K562 (cell line): ENCODE data around the gene TTC13. TPM values are rescaled to one million over a fixed set of nuclear protein-coding genes. Genes with fewer than 3 reads are reported as not detected.

ENCODE experiments used
- ATAC-seq: fragments of 200-7000 bp; cut with Tn5 transposase; 3 replicates; pipeline ENCODE4 v1.9.1; 2020; ENCODE audit warnings: moderate library complexity
- BruUV-seq: library from RNA; stranded (reverse); fragments of 400-500 nt; replicated peaks from 2 replicates; lab custom pipeline; 2021; lab: Mats Ljungman, UMichigan
- CTCF ChIA-PET: fragments of 300-600 bp; formaldehyde crosslinking; extraction: SDS; loops from one replicate; lab custom pipeline; 2021; ENCODE audit warnings: low intra/inter-chr PET ratio; lab: Yijun Ruan, JAX
- POLR2A ChIA-PET: fragments of 300-600, 350-650 bp; sonication (Branson Sonifier 250); formaldehyde crosslinking; extraction: SDS; loops from one replicate; lab custom pipeline; 2021; ENCODE audit warnings: antibody characterized with exemption, inconsistent platforms; lab: Yijun Ruan, JAX
- DNase-seq, 4 experiments: peaks; one replicate each; pipeline versions ENCODE4 v3.0.0 to v3.0.0-alpha.2; 2011 to 2018; ENCODE audit warnings: low spot score in 3 of 4, mixed read lengths in 3 of 4; ENCODE audit errors: extremely low read depth in 1 of 4
- FAIRE-seq: peaks from 2 replicates; lab custom pipeline; 2011; peaks lifted over from hg19 to GRCh38; lab: Jason Lieb, UNC
- H2AFZ ChIP-seq: 2 replicates; pipeline ENCODE4 v1.6.0; 2011; ENCODE audit warnings: low read depth, low read length, control low read depth, inconsistent platforms
- H3K27ac ChIP-seq: fragments of 200-600 bp; 3 replicates; pipeline ENCODE4 v1.8.0; 2011; ENCODE audit warnings: low read depth, mild to moderate bottlenecking, control low read depth, inconsistent platforms, low read length, moderate library complexity, mixed read lengths; ENCODE audit errors: extremely low read depth
- H3K27me3 ChIP-seq, 2 experiments: fragments of 300-600 bp in 1 of 2; 2 replicates in 1 of 2; 3 replicates in 1 of 2; pipeline versions ENCODE4 v1.6.0 to v1.8.0; 2011; ENCODE audit warnings: inconsistent platforms in 2 of 2, low read length in 2 of 2, mild to moderate bottlenecking in 1 of 2, mixed read lengths in 1 of 2, moderate library complexity in 1 of 2; ENCODE audit not compliant: control insufficient read depth in 2 of 2, insufficient read depth in 2 of 2
- H3K36me3 ChIP-seq: fragments of 300-600 bp; 3 replicates; pipeline ENCODE4 v1.8.0; 2011; ENCODE audit warnings: mild to moderate bottlenecking, low read length, inconsistent platforms; ENCODE audit not compliant: control insufficient read depth, insufficient read depth
- H3K4me1 ChIP-seq, 2 experiments: fragments of 200-600 bp in 1 of 2; replicated peaks in 1 of 2; 2 replicates in 1 of 2; 3 replicates in 1 of 2; pipeline versions ENCODE4 v1.5.1 to v1.8.0; 2011; ENCODE audit warnings: inconsistent platforms in 2 of 2, low read length in 2 of 2, mild to moderate bottlenecking in 1 of 2, mixed read lengths in 1 of 2, moderate library complexity in 1 of 2; ENCODE audit not compliant: control insufficient read depth in 2 of 2, insufficient read depth in 2 of 2
- H3K4me2 ChIP-seq: 2 replicates; pipeline ENCODE4 v1.6.1; 2011; ENCODE audit warnings: low read length, control low read depth, inconsistent platforms, mixed read lengths; ENCODE audit not compliant: insufficient read depth
- H3K4me3 ChIP-seq: fragments of 200-600 bp; sonication (generic), shearing (Covaris generic); 2 replicates; pipeline ENCODE4 v1.5.1; 2016; ENCODE audit warnings: control low read depth, inconsistent platforms
- H3K79me2 ChIP-seq: fragments of 200-600 bp; 3 replicates; pipeline ENCODE4 v1.8.0; 2011; ENCODE audit warnings: low read length, inconsistent platforms; ENCODE audit not compliant: control insufficient read depth, insufficient read depth
- H3K9ac ChIP-seq, 2 experiments: 2 replicates each; pipeline versions ENCODE4 v1.6.0 to v1.6.1; 2011; ENCODE audit warnings: low read depth in 2 of 2, low read length in 2 of 2, control low read depth in 1 of 2, inconsistent platforms in 1 of 2, mild to moderate bottlenecking in 1 of 2, mixed read lengths in 1 of 2; ENCODE audit not compliant: insufficient read depth in 1 of 2
- H3K9me1 ChIP-seq: one replicate; pipeline ENCODE4 v1.6.0; 2011; ENCODE audit warnings: inconsistent platforms, mild to moderate bottlenecking, low read length, moderate library complexity; ENCODE audit not compliant: control insufficient read depth, insufficient read depth
- H3K9me3 ChIP-seq: replicated peaks from 2 replicates; pipeline ENCODE4 v1.5.1; 2011; ENCODE audit warnings: low read depth, low read length, inconsistent platforms; ENCODE audit not compliant: control insufficient read depth, insufficient read depth
- H4K20me1 ChIP-seq: replicated peaks from 2 replicates; pipeline ENCODE4 v1.6.1; 2011; ENCODE audit warnings: low read length, inconsistent platforms, mixed read lengths; ENCODE audit not compliant: control insufficient read depth, insufficient read depth
- ARID2 ChIP-seq: fragments of 450-650 bp; IDR thresholded peaks from 2 replicates; pipeline ENCODE4 v1.6.1; 2017; ENCODE audit warnings: antibody characterized with exemption, mild to moderate bottlenecking
- BRD9 ChIP-seq: fragments of 450-650 bp; IDR thresholded peaks from 2 replicates; pipeline ENCODE4 v1.6.1; 2018; ENCODE audit warnings: low read depth; ENCODE audit not compliant: partially characterized antibody
- DLX4 ChIP-seq: fragments of 250-450 bp; sonication (Bioruptor Pico); IDR thresholded peaks from 2 replicates; pipeline ENCODE4 v1.6.1; 2021; ENCODE audit warnings: mild to moderate bottlenecking
- ELF4 ChIP-seq: fragments of 450-650 bp; formaldehyde crosslinking; IDR thresholded peaks from 2 replicates; pipeline ENCODE4 v1.4.0; 2022; ENCODE audit warnings: missing genetic modification characterization
- FOS ChIP-seq: IDR thresholded peaks from 3 replicates; pipeline ENCODE4 v1.6.1; 2011; ENCODE audit not compliant: insufficient read length; ENCODE audit errors: extremely low read depth
- FOXJ2 ChIP-seq: fragments of 200-800 bp; sonication (Bioruptor generic); IDR thresholded peaks from 2 replicates; pipeline ENCODE4 v1.6.1; 2016; ENCODE audit warnings: missing genetic modification characterization, missing compliant biosample characterization
- HMG20A ChIP-seq: fragments of 450-650 bp; formaldehyde crosslinking; conservative IDR thresholded peaks from 2 replicates; pipeline ENCODE4 v1.4.0; 2020; ENCODE audit warnings: mild to moderate bottlenecking, mixed read lengths
- ID3 ChIP-seq, 2 experiments: fragments of 250-450 bp in 1 of 2; fragments of 450-650 bp in 1 of 2; sonication (Bioruptor Pico) in 1 of 2; IDR thresholded peaks; 2 replicates each; pipeline versions ENCODE4 v1.6.1 to v1.8.0; 2016 to 2021; ENCODE audit warnings: mild to moderate bottlenecking in 2 of 2, moderate library complexity in 2 of 2, missing compliant biosample characterization in 1 of 2, missing genetic modification characterization in 1 of 2
- IRF1 ChIP-seq: sonication (generic); formaldehyde crosslinking; IDR thresholded peaks from 2 replicates; pipeline ENCODE4 v1.8.0; 2022; ENCODE audit warnings: missing genetic modification reagents, mild to moderate bottlenecking, borderline replicate concordance
- KDM4B ChIP-seq, 2 experiments: fragments of 450-650 bp in 1 of 2; sonication (generic) in 1 of 2; IDR thresholded peaks; 2 replicates each; pipeline ENCODE4 v1.6.1; 2016 to 2017; ENCODE audit warnings: borderline replicate concordance in 2 of 2, antibody characterized with exemption in 1 of 2, low read depth in 1 of 2, mild to moderate bottlenecking in 1 of 2
- MAZ ChIP-seq, 2 experiments: fragments of 450-650 bp in 1 of 2; sonication (generic) in 1 of 2; formaldehyde crosslinking; IDR thresholded peaks in 1 of 2; conservative IDR thresholded peaks in 1 of 2; 2 replicates each; pipeline versions ENCODE4 v1.4.0 to v1.5.0; 2020; ENCODE audit warnings: mild to moderate bottlenecking in 1 of 2, missing genetic modification reagents in 1 of 2
- MEIS2 ChIP-seq: fragments of 450-650 bp; IDR thresholded peaks from 2 replicates; pipeline ENCODE4 v1.6.1; 2014; ENCODE audit warnings: mild to moderate bottlenecking; ENCODE audit not compliant: partially characterized antibody
- POLR2AphosphoS5 ChIP-seq: IDR thresholded peaks from 2 replicates; pipeline ENCODE4 v1.6.1; 2011; ENCODE audit warnings: mild to moderate bottlenecking, low read depth, low read length, moderate library complexity; ENCODE audit not compliant: control insufficient read depth, insufficient read depth
- PYGO2 ChIP-seq: fragments of 450-650 bp; IDR thresholded peaks from 2 replicates; pipeline ENCODE4 v1.6.1; 2016; ENCODE audit warnings: mild to moderate bottlenecking, missing genetic modification characterization, moderate library complexity, missing compliant biosample characterization
- SAP30 ChIP-seq: fragments of 200-600 bp; sonication (generic); IDR thresholded peaks from 2 replicates; pipeline ENCODE4 v1.6.1; 2012; ENCODE audit warnings: borderline replicate concordance, low read depth, mild to moderate bottlenecking, moderate library complexity, low read length, control low read depth, inconsistent platforms; ENCODE audit not compliant: insufficient read depth, poor library complexity, severe bottlenecking
- SMARCC2 ChIP-seq: fragments of 450-650 bp; IDR thresholded peaks from 2 replicates; pipeline ENCODE4 v1.6.1; 2017; ENCODE audit warnings: antibody characterized with exemption, moderate library complexity, mild to moderate bottlenecking, low read depth
- SRSF7 ChIP-seq: fragments of 200-400 bp; formaldehyde crosslinking; optimal IDR thresholded peaks from 2 replicates; pipeline ENCODE3; 2017; ENCODE audit warnings: mild to moderate bottlenecking, low read depth, low read length
- SRSF9 ChIP-seq: fragments of 200-400 bp; formaldehyde crosslinking; IDR thresholded peaks from 2 replicates; pipeline ENCODE4 v1.6.1; 2017; ENCODE audit warnings: low read depth, low read length, borderline replicate concordance
- WHSC1 ChIP-seq: IDR thresholded peaks from one replicate; pipeline ENCODE4 v1.6.1; 2012; ENCODE audit warnings: low read length, control low read depth, inconsistent platforms
- ZBTB7A ChIP-seq: IDR thresholded peaks from 2 replicates; pipeline ENCODE4 v1.6.1; 2011; ENCODE audit warnings: low read depth, mild to moderate bottlenecking, low read length, moderate library complexity, borderline replicate concordance; ENCODE audit not compliant: control insufficient read depth
- ZNF444 ChIP-seq: fragments of 250-450 bp; sonication (Bioruptor Pico); IDR thresholded peaks from 2 replicates; pipeline ENCODE4 v1.4.0; 2020; ENCODE audit warnings: mild to moderate bottlenecking, moderate library complexity
- ZNF785 ChIP-seq: fragments of 250-450 bp; sonication (Bioruptor Pico); IDR thresholded peaks from 2 replicates; pipeline ENCODE4 v1.4.0; 2020; ENCODE audit warnings: mild to moderate bottlenecking
- WGBS: fragments of 100-300 bp; shearing (Covaris generic); methylation state at CpG from one replicate; pipeline ENCODE4 v1.1.6; 2016; ENCODE audit warnings: low coverage, mixed read lengths; ENCODE audit not compliant: insufficient coverage; ENCODE audit errors: missing lambda C conversion rate; 5-methylcytosine and 5-hydroxymethylcytosine counted together
- in situ Hi-C: fragments of 300-500 bp; cut with MboI; formaldehyde crosslinking; loops from 4 replicates; pipeline ENCODE4 v1.15.0; 2018; ENCODE audit warnings: inconsistent platforms, mixed read lengths
- intact Hi-C: fragments of 100-400 bp; cut with micrococcal nuclease; formaldehyde crosslinking; loops from 2 replicates; pipeline ENCODE4 v1.14.2; 2022
- polyA plus RNA-seq, 8 experiments: library from polyadenylated mRNA; depleted of rRNA in 4 of 8; stranded (reverse) in 5 of 8; unstranded in 3 of 8; fragments of >200 nt; fragmentation: Nextera tagmentation in 2 of 8; fragmentation: Illumina TruSeq in 1 of 8; extraction: Ambion mirVana in 2 of 8; extraction: Trizol in 1 of 8; gene quantifications; 2 replicates each; pipeline versions ENCODE4 v1.2.1 to v1.2.3, GENCODE V29; 2011 to 2014; ENCODE audit warnings: inconsistent platforms in 1 of 8, missing spikeins in 1 of 8
- total RNA-seq, 7 experiments: library from RNA; depleted of rRNA in 6 of 7; stranded (reverse); fragments of >200 nt in 6 of 7; fragmentation: Illumina TruSeq in 2 of 7; extraction: Trizol in 2 of 7; gene quantifications; 2 replicates each; pipeline versions ENCODE4 v1.2.1 to v1.2.3, GENCODE V29; 2011 to 2021; ENCODE audit warnings: low replicate concordance in 1 of 7

Gene TTC13
- total and polyA plus RNA-seq, 9 of the 15 experiments (the other 6 are each of a cell fraction or from before 2014, with no cell fraction given): 1.7 to 13.8 (median 9.6) TPM

- Histone ChIP-seq H3K9me1 (no peaks in the 10 kb centered on the region), H2AFZ (no peak overlapping the region), H3K9ac (no peak overlapping the region), H4K20me1 (no peaks in the 10 kb centered on the region), H3K4me2 (no peak overlapping the region), H3K4me1 (no peaks in the 10 kb centered on the region), H3K27me3 (no peaks in the 10 kb centered on the region), H3K9me3 (no peaks in the 10 kb centered on the region), H3K36me3 (peaks cover 56% of the 10 kb centered on the region), H3K4me3 (no peak overlapping the region), H3K79me2 (no peaks in the 10 kb centered on the region), H3K27ac (no peak overlapping the region)
- FAIRE-seq (no peak), ATAC-seq (0 out of 3 replicates have a peak, but pooled peaks have one; percentile 27), DNase-seq (no peak)
- ChIA-PET CTCF (no interaction called here), POLR2A (interaction anchor here (0.6 to 1.7 kb wide), 4 partner anchors 9 to 52 kb away, joined by 3 to 7 read pairs (median 4); no protein-coding TSS in a partner anchor)
- in situ Hi-C loops (no loop called here), intact Hi-C loops (no loop called here)
- WGBS: 86% methylated on average over 1 of the region's 1 CpG
- BruUV-seq: no TSS peak
- no peak for TF ChIP-seq SRSF7
- TF ChIP-seq POLR2AphosphoS5: peak; percentile 9; the same call in 1 of the 2 replicates
- no peak for TF ChIP-seq ARID2
- no peak for TF ChIP-seq KDM4B (IDR thresholded peaks at IDR 0.05; ENCODE audit: borderline replicate concordance in 2 of 2, low read depth in 1 of 2)
- TF ChIP-seq ELF4: peak; percentile 48; the same call in 1 of the 2 replicates
- TF ChIP-seq SMARCC2: no peak
- TF ChIP-seq IRF1: no peak
- no peak for TF ChIP-seq MAZ (CRISPR knock-in tag; conservative IDR thresholded peaks at IDR 0.05 in 1 of 2, IDR thresholded peaks at IDR 0.05 in 1 of 2)
- no peak for TF ChIP-seq FOS
- TF ChIP-seq DLX4 (CRISPR knock-in tag): 0 out of 2 replicates have a peak, but pooled peaks have one; percentile 4
- no peak for TF ChIP-seq ZNF444 (CRISPR knock-in tag)
- TF ChIP-seq ID3 (CRISPR knock-in tag; IDR thresholded peaks at IDR 0.05): no peak
- TF ChIP-seq ID3 (tag; IDR thresholded peaks at IDR 0.05): no peak
- no peak for TF ChIP-seq FOXJ2 (tag)
- TF ChIP-seq MEIS2: no peak
- TF ChIP-seq HMG20A (CRISPR knock-in tag): no peak
- no peak for TF ChIP-seq ZBTB7A
- no peak for TF ChIP-seq PYGO2
- no peak for TF ChIP-seq ZNF785 (CRISPR knock-in tag)
- no peak for TF ChIP-seq WHSC1
- TF ChIP-seq SAP30: no peak
- TF ChIP-seq BRD9: no peak
- TF ChIP-seq SRSF9: no peak
These were observed 22.0 kb upstream of the TTC13 start for GRCh38 chr1:231000639-231001038.
